ENCODE measurements around the gene HS6ST2.

- TF ChIP-seq CTCF (IDR thresholded peaks at IDR 0.05) (no peak), POLR2A (IDR thresholded peaks at IDR 0.05) (no peak)
Observed at GRCh38 chrX:132591719-132592275, 366.6 kb downstream of the HS6ST2 start.

All from tibial nerve (tissue), 3 donors.